Posterior cingulate gyrus (tissue), 11 donors: ENCODE data around the gene OBSCN.

ENCODE experiments used
- DNase-seq, 10 donors: peaks; one replicate each; pipeline versions ENCODE4 v3.0.0 to v3.0.0-alpha.2; 2020 to 2021; ENCODE audit warnings: mixed read lengths in 3 of 10
- intact Hi-C: fragments of 100-400 bp; cut with DNase I; formaldehyde crosslinking; loops from one replicate; pipeline ENCODE4 v1.15.1; 2023

The OBSCN gene, protein sequence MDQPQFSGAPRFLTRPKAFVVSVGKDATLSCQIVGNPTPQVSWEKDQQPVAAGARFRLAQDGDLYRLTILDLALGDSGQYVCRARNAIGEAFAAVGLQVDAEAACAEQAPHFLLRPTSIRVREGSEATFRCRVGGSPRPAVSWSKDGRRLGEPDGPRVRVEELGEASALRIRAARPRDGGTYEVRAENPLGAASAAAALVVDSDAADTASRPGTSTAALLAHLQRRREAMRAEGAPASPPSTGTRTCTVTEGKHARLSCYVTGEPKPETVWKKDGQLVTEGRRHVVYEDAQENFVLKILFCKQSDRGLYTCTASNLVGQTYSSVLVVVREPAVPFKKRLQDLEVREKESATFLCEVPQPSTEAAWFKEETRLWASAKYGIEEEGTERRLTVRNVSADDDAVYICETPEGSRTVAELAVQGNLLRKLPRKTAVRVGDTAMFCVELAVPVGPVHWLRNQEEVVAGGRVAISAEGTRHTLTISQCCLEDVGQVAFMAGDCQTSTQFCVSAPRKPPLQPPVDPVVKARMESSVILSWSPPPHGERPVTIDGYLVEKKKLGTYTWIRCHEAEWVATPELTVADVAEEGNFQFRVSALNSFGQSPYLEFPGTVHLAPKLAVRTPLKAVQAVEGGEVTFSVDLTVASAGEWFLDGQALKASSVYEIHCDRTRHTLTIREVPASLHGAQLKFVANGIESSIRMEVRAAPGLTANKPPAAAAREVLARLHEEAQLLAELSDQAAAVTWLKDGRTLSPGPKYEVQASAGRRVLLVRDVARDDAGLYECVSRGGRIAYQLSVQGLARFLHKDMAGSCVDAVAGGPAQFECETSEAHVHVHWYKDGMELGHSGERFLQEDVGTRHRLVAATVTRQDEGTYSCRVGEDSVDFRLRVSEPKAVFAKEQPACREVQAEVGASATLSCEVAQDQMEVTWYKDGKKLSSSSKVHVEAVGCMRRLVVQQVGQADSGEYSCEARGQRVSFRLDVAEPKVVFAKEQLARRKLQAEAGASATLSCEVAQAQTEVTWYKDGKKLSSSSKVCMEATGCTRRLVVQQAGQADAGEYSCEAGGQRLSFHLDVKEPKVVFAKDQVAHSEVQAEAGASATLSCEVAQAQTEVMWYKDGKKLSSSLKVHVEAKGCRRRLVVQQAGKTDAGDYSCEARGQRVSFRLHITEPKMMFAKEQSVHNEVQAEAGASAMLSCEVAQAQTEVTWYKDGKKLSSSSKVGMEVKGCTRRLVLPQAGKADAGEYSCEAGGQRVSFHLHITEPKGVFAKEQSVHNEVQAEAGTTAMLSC (N-terminal part only)

DNA sequence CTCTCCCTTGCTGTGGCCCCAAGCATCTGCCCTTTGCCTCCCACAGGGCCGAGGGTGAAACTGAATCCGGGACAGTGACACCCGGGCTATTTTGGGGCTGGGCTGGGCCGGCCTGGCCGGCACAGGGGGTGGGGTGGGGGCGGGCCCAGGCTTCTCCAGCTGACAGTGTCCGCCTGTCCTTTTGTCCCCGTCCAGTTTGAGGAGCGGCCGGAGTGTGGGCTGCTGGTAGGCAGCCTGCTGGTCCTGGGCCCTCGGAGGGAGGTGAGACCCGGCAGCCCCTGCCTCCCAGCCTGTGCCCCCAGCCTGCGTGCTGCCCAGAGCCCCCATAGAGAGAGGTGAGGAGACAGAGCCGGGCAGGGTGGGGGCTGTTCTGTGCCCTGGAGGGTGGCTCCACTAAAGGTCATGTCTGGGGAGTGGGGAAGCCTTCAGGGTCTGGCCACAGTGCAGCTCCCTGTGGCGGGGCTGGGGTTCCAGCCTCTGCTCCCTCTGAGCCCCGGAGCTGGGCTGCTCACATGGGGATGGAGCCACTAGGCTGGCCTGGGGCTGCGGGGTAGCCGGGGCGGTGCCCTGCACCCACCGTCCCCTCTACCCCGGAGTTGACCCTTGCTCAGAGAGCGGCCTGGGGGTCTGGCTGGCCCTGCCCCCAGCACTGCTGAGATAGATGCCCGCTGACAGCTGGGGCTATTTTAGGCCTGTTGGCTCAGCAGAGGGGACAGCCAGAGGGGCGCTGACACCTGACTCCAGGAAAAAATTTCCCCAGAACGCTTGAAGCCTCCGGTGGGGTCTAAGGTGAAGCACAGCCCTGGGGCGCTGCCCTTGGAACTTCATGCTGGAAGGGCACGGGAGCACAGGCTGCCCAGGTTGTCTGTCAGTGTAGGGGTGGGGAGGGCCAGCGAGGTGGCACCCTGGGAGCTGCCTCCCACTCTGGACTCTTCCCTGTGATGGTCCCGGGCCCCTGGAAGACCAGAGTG lies at the start of gene OBSCN:
Gene OBSCN (plus strand): TSS at position 194 of the 971 bp plus-strand sequence. CDS start 3,740 bp downstream, outside the sequence.
- intact Hi-C loops = no loop called here
- DNase-seq = peak in 1 of 10 donors; percentile 83

DNA sequence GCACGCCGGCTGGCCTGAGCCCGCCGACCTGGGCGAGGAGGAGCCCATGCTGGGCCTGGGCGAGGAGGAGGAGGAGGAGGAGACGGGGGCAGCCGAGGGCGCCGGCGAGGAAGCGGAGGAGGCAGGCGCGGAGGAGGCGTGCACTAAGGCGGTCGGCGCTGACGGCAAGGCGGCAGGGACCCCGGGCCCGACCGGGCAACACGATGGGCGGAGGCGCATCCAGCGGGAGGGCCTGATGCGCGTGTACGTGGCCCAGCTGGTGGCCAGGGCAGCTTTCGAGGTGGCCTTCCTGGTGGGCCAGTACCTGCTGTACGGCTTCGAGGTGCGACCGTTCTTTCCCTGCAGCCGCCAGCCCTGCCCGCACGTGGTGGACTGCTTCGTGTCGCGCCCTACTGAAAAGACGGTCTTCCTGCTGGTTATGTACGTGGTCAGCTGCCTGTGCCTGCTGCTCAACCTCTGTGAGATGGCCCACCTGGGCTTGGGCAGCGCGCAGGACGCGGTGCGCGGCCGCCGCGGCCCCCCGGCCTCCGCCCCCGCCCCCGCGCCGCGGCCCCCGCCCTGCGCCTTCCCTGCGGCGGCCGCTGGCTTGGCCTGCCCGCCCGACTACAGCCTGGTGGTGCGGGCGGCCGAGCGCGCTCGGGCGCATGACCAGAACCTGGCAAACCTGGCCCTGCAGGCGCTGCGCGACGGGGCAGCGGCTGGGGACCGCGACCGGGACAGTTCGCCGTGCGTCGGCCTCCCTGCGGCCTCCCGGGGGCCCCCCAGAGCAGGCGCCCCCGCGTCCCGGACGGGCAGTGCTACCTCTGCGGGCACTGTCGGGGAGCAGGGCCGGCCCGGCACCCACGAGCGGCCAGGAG lies 49.5 kb upstream of the OBSCN start:
- intact Hi-C loops = no loop called here
- peak in 3 of 10 donors; percentile 13 to 78 (median 57) for DNase-seq

DNA sequence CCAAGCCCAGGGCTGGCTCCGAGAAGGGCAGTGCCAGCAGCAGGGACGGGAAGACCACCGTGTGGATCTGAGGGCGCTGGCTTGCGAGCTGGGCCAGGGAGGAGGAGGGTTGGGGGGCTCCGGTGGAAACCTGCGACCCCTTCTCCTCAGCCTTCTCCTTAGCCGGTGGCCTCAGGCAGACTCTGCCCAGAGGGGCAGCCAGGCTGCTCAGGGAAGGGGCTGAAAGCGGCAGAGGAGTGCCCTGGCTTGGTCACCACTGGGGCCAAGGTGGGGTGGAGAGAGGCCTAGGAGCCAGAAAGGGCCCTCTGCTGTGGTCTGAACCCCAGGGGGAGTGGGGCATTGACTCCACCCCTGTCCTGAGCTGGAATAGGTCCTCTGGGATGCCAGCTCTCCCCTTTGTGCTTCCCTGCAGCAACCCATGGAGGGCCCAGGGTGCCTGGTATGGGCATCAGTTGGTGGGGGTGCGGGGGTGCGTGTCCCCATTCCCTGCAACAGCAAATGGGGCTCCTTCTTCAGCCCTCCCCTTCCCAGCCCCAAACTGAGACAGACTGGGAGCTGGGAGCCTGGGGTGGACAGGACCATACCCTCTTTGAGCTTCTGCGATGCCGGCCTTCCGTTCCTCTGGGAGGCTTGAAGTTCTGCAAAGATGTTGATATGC lies 48.7 kb upstream of the OBSCN start:
- DNase-seq = peak in 3 of 10 donors; percentile 10 to 52 (median 32)
- intact Hi-C loops = no loop called here

DNA sequence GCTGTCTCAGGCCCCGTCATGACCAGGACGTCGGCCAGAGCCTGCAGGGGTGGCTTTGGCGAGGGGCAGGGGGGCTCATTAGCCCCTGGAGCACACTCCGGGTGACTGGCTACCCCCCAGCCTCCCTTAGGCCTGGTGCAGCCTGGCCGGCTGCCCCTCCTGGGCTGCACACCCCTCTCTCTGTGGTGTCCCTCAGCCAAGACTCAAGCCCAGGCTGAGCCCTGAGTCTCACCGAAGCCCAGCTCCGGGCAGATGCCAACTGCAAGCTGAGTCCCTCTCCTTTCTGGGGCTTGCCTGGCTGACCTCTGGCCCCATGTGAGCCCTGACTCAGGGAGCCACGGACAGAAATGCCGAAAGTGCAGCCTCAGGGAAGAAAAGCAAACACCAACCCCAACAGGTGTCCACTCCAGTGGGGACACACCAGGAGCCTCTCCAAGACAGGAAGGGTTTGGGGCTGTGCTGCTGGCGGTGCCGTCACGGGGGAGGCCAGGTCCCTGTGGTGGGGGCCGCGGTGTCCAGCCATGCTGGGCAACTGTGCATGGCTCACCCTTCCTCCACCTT lies 47.6 kb upstream of the OBSCN start:
- intact Hi-C loops = loop anchor here (10.0 kb wide), 1 partner anchor 215 kb away; no protein-coding TSS in a partner anchor
- DNase-seq = peak in 3 of 10 donors; percentile 18 to 66 (median 62)

DNA sequence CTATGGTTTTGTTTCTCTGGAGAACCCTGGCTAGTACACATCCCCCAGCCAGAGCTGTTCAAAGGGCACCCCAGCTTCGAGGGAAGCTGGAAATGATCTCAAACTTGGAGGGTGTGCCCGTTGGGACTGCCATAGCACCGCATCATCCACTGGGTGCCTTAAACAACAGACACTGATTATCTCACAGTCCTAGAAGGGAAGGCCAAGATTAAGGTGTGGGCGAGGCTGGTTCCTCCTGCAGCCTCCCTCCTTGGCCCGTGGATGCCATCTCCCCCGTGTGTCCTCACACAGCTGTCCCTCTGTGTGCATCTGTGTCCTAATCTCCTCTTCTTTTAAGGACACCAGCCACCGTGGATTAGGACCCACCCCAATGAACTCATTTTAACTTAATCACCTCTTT lies 46.5 kb upstream of the OBSCN start:
- intact Hi-C loops = loop anchor here (10.0 kb wide), 1 partner anchor 213 kb away; no protein-coding TSS in a partner anchor

DNA sequence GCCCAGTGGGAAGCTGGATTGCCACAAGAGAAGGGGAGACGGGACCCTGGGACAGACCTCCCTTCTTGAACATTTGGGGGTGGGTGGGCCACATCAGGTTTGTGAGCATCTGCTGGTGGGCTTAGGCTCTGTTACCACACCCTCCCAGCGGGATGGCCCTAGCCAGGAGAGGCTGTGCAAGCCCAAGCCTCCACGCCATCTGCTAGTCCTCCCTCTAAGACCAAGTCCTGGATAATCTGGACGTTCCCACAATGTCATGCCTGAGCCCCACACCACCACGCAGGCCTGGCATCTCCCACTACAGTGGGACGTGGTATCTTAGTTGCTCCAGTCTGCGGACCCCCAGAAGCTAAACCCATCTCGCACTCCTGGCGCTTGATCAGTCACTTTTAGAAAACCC lies 46.0 kb upstream of the OBSCN start:
- intact Hi-C loops = loop anchor here (10.0 kb wide), 1 partner anchor 213 kb away; no protein-coding TSS in a partner anchor

More for the DNA sequence above, 46.5 kb upstream of the OBSCN start:
- DNase-seq = peak in 1 of 10 donors; percentile 48

DNA sequence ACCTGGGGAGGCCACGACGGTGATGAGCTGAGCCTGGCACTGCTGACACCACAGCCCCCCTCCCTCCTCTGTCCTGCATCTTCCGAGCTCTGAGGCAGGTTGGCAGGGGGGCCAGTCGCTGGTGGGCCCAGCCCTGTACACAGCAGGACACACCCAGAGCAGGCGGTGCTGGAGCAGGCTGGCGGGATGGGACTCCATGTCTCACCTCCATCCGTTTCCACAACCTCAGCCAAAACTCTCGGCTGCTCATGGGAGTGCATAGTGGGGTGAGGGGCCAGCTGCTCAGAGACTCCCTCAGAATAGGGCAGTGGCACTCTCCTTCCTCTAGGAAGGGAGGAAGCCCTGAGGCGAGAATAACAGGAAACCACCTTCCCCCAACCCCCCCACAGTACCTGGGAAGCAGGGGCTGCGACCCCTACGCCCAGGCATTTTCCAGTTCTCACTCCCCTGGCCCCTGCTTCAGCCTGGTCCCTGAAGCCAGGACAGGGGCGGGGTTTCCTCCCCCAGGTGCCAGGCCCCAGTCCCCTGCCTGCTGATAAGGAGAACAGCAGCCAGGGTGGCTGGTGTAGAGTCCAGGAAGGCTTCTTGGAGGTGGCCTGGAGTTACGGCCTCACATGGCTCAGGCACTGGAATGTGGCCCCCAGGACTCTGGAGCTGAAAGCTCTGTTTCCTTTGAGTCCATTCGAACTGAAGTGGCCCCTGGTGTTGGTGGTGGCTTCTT lies 45.4 kb upstream of the OBSCN start:
- DNase-seq = no peak
- intact Hi-C loops = loop anchor here (10.0 kb wide), 1 partner anchor 212 kb away; no protein-coding TSS in a partner anchor

More for the DNA sequence above, 46.0 kb upstream of the OBSCN start:
- DNase-seq = peak in 1 of 10 donors; percentile 71

DNA sequence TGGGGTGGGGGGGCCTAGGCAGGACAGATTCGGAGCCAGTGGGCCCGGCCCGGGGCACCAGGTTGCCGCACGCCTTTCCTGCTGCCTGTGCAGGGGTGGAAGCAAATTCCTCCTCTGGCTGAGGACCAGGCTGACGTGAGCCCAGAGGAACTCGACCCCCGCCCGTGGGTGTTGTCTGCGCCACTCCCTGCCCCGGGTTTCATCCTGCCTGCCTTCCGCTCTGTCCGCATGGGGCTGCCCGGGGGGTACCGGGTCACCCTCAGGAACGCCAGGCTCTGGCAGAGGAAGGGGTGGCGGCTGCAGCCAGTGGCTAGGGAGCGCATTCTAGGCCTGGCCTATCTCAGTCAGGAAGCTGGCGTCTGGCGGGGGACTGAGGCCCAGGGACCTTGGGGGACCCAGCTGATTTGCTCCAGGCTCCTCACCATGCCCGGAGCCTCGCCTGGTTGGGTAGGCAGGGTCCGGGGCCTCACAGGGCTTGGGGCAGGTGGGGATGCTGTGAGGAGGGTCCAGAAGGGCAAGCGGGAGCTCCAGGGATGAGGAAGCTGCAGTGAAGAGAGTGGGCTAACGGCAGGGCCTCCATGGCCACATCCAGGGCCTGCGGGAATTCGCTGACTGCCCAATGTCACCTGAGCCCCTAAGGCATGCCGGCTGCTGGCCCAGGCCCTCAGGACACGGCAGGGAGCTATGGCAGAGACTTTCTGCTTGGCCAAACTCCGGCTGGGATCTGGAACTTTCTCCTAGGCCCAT lies 44.7 kb upstream of the OBSCN start:
- DNase-seq = no peak
- intact Hi-C loops = loop anchor here (10.0 kb wide), 1 partner anchor 212 kb away; no protein-coding TSS in a partner anchor

DNA sequence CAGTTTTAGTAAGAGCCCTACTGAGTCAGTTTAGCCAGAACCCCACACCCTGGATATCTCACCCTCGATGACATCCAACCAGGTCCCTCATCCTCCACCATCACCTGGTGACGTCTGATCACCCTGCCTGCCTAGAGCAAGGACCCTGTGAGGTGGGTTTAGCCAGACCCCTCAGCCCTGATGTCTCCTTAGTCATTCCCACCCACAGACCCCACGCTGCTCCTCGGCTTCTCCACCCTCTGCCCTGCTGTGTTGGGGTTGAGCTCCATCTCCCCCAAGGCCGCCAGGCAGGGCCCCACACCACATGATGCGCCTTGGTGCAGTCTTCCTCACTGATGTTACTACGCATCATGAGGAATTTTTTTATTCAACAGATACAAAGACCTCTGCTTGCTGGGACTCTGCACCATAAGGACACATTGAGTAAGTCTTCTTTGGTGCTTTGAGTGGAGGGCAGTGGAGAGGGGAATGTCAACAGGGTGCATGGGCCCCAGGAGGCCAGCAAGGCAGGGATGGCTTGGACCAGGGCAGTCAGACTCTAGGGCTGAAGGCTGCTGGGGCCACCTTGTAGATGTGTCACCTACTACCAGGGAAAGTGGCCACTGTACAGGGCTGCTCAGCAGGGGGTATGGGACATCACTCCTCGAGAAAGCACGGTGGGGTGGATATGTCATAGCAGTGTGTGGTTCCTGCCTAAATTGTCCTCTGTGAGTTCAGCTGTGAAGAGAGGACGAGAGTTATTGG lies 43.9 kb upstream of the OBSCN start:
- DNase-seq = peak in 2 of 10 donors; percentile 44 to 74
- intact Hi-C loops = loop anchor here (10.0 kb wide), 1 partner anchor 211 kb away; no protein-coding TSS in a partner anchor

DNA sequence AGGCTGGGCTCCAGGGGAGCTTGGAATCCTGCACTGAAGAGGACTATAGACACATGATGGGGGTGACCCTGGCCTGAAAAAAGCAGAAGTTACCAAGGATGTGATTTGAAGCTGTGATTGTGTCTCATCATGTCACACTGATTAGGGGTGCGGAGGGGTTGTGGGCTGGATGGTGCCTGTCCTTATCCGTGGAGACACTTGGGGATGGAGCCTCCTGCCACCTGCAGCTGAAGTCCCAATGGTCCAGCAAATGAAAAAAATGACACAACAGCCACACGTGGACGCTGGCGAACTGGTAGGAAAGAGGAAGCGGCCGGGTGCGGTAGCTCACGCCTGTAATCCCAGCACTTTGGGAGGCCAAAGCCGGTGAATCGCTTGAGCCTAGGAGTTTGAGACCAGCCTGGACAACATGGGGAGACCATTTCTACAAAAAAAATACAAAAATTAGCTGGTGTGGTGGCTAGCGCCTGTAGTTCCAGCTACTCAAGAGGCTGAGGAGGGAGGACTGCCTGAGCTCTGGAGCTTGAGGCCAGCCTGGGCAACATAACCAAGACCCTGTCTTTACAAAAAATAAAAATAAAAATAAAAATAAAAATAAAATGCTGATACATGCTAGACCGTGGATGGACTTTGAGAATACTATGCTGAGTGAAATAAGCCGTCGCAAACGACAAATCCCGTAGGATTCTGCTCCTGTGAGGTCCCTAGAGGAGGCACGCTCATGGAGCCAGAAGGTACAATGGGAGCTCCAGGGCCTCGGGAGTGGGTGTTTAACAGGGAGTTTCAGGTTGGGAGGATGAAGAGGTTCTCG lies 43.1 kb upstream of the OBSCN start:
- intact Hi-C loops = loop anchor here (5.0 to 10.0 kb wide), 2 partner anchors 82 to 210 kb away; partner anchors contain the start of gene ARF1
- peak in 4 of 10 donors; percentile 27 to 71 (median 54) for DNase-seq

DNA sequence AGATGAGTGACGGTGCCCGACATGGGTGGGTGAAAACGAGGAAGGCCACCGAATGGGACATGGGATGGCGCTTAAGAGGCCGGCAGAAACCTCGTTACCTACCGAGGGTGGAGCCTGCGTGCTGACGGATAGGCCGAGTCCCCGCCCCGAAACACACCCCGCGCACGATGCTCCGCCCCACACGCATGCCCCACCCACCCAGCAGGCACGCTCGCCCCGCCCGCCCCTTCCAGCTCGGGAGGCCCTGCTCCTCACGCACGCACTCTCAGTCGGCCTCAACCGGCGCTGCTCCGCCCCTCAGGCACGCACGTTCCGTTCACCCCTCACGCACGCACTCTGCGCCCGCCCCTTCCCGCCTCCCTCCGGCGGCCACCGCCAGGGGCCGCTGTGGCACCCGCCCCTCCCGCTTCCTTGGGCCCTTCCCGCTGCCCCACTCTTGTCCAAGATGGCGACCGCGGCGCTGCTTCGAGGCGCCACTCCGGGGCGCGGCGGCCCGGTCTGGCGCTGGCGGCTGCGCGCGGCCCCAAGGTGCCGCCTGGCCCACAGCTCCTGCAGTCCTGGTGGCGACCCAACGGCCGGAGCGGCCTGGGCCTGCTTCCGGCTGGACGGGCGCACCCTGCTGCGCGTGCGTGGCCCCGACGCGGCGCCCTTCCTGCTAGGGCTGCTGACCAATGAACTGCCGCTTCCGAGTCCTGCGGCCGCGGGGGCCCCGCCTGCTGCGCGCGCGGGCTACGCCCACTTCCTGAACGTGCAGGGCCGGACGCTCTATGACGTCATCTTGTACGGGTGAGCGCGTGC lies 42.3 kb upstream of the OBSCN start, which contains the start of gene IBA57:
Gene IBA57 (plus strand): TSS at position 433 of the 798 bp plus-strand sequence. CDS start 13 bp downstream, at position 446.
- intact Hi-C loops = loop anchor here (1.0 to 10.0 kb wide), 5 partner anchors 25 to 209 kb away; partner anchors contain the start of genes ARF1, GUK1 and MRPL55
- peak; percentile 98 to 100 (median 100) for DNase-seq

DNA sequence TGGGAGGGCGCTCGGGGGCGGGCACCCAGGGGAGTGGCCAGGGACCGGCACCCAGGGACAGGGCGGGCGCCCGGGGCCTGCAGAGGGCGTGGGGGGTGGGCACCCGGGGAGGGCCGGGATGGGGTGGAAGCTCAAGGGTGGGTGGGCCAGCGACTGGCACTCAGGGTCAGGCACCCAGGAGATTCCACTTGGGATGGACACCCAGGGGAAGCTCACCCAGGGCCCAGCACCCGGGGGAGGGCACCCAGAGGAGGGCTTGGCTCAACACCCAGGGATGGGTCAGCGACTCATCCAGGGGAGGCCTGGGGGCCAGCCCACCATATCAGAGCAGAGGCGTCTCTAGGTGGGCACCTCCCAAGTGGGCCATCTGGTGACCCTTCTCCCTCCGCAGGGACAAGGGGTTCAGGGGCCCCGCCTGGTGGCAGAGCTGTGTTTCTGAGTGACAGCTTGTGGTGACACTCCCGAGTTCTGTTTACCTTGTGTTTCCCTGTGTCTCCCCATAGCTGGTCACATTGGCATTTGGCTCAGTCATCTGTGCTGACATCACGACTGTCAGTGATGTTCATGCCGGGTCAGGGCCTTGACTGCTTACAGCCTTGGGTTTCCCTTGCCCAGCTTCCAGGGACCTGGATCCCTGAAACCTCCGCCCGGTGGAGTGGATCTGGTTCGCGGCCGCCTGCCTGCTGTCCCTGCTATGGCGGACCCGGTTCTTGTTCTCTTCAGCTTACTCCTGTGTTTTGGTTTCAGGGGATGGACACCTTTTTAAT lies 41.5 kb upstream of the OBSCN start:
- intact Hi-C loops = loop anchor here (1.0 to 10.0 kb wide), 5 partner anchors 26 to 208 kb away; partner anchors contain the start of genes ARF1, GUK1 and MRPL55
- DNase-seq = peak in 7 of 10 donors; percentile 35 to 94 (median 84)
